HEK293 (cell line): ENCODE results near the gene LAMA4.
A peak's percentile ranks its signal among the peaks of the same experiment; 100 is the strongest.

Experiments
- GLIS1 ChIP-seq: fragments of 450-650 bp; formaldehyde crosslinking; IDR thresholded peaks from 2 replicates; pipeline ENCODE4 v1.5.1; 2016; ENCODE audit warnings: missing biosample characterization, missing genetic modification characterization
- KLF1 ChIP-seq: fragments of 450-650 bp; formaldehyde crosslinking; IDR thresholded peaks from 2 replicates; pipeline ENCODE4 v1.5.1; 2016; ENCODE audit warnings: missing biosample characterization, missing genetic modification characterization
- KLF7 ChIP-seq: fragments of 450-650 bp; formaldehyde crosslinking; IDR thresholded peaks from 2 replicates; pipeline ENCODE4 v1.5.1; 2016; ENCODE audit warnings: missing biosample characterization, missing genetic modification characterization, borderline replicate concordance
- KLF9 ChIP-seq: fragments of 450-650 bp; formaldehyde crosslinking; IDR thresholded peaks from 2 replicates; pipeline ENCODE4 v1.5.1; 2016; ENCODE audit warnings: missing biosample characterization, missing genetic modification characterization, low read depth
- MEIS1 ChIP-seq: sonication (generic); formaldehyde crosslinking; IDR thresholded peaks from 2 replicates; pipeline ENCODE4 v1.8.1; 2022; ENCODE audit warnings: missing genetic modification reagents, mild to moderate bottlenecking, borderline replicate concordance
- OSR2 ChIP-seq: fragments of 450-650 bp; formaldehyde crosslinking; IDR thresholded peaks from 2 replicates; pipeline ENCODE4 v1.5.1; 2016; ENCODE audit warnings: missing biosample characterization, missing genetic modification characterization
- SP7 ChIP-seq: fragments of 450-650 bp; formaldehyde crosslinking; IDR thresholded peaks from 2 replicates; pipeline ENCODE4 v1.5.1; 2016; ENCODE audit warnings: missing biosample characterization, missing genetic modification characterization
- WT1 ChIP-seq: fragments of 450-650 bp; formaldehyde crosslinking; IDR thresholded peaks from 2 replicates; pipeline ENCODE4 v1.5.1; 2016; ENCODE audit warnings: missing biosample characterization, missing genetic modification characterization
- ZFP41 ChIP-seq: fragments of 450-650 bp; formaldehyde crosslinking; IDR thresholded peaks from 2 replicates; pipeline ENCODE4 v1.5.1; 2016; ENCODE audit warnings: missing biosample characterization, missing genetic modification characterization, borderline replicate concordance
- ZFP69B ChIP-seq: fragments of 450-650 bp; formaldehyde crosslinking; IDR thresholded peaks from 2 replicates; pipeline ENCODE4 v1.5.1; 2016; ENCODE audit warnings: missing biosample characterization, missing genetic modification characterization
- ZNF133 ChIP-seq: fragments of 450-650 bp; formaldehyde crosslinking; IDR thresholded peaks from 2 replicates; pipeline ENCODE4 v1.5.1; 2016; ENCODE audit warnings: missing biosample characterization, missing genetic modification characterization
- ZNF248 ChIP-seq: fragments of 450-650 bp; formaldehyde crosslinking; IDR thresholded peaks from 2 replicates; pipeline ENCODE4 v1.5.1; 2017; ENCODE audit warnings: missing biosample characterization, missing genetic modification characterization
- ZNF302 ChIP-seq: fragments of 450-650 bp; formaldehyde crosslinking; IDR thresholded peaks from 2 replicates; pipeline ENCODE4 v1.5.1; 2016; ENCODE audit warnings: missing biosample characterization, missing genetic modification characterization, low read depth
- ZNF366 ChIP-seq: fragments of 450-650 bp; formaldehyde crosslinking; conservative IDR thresholded peaks from 2 replicates; pipeline ENCODE4 v1.5.1; 2016; ENCODE audit warnings: missing biosample characterization, missing genetic modification characterization
- ZNF473 ChIP-seq: fragments of 450-650 bp; formaldehyde crosslinking; IDR thresholded peaks from 2 replicates; pipeline ENCODE4 v1.5.1; 2017; ENCODE audit warnings: missing biosample characterization, missing genetic modification characterization
- ZNF501 ChIP-seq: fragments of 450-650 bp; formaldehyde crosslinking; IDR thresholded peaks from 2 replicates; pipeline ENCODE4 v1.5.1; 2016; ENCODE audit warnings: missing biosample characterization, missing genetic modification characterization
- ZNF530 ChIP-seq: fragments of 450-650 bp; formaldehyde crosslinking; IDR thresholded peaks from 2 replicates; pipeline ENCODE4 v1.5.1; 2016; ENCODE audit warnings: low read depth, missing biosample characterization, missing genetic modification characterization
- ZNF571 ChIP-seq: fragments of 450-650 bp; formaldehyde crosslinking; IDR thresholded peaks from 2 replicates; pipeline ENCODE4 v1.5.0; 2017; ENCODE audit warnings: missing biosample characterization, missing genetic modification characterization
- ZNF629 ChIP-seq: fragments of 450-650 bp; formaldehyde crosslinking; IDR thresholded peaks from 2 replicates; pipeline ENCODE4 v1.5.1; 2017; ENCODE audit warnings: missing biosample characterization, missing genetic modification characterization
- ZNF660 ChIP-seq: fragments of 450-650 bp; IDR thresholded peaks from 2 replicates; pipeline ENCODE4 v1.5.1; 2018; ENCODE audit warnings: missing biosample characterization, mild to moderate bottlenecking, missing genetic modification characterization
- ZNF747 ChIP-seq: fragments of 450-650 bp; formaldehyde crosslinking; IDR thresholded peaks from 2 replicates; pipeline ENCODE4 v1.5.1; 2016; ENCODE audit warnings: missing biosample characterization, missing genetic modification characterization
- ZSCAN30 ChIP-seq: fragments of 450-650 bp; IDR thresholded peaks from 2 replicates; pipeline ENCODE4 v1.5.1; 2018; ENCODE audit warnings: missing biosample characterization, mild to moderate bottlenecking, missing genetic modification characterization, moderate library complexity
- TF ChIP-seq, protein P1 (sequence below): fragments of 450-650 bp; formaldehyde crosslinking; IDR thresholded peaks from 2 replicates; pipeline ENCODE4 v1.5.1; 2016; ENCODE audit warnings: missing biosample characterization, missing genetic modification characterization
- TF ChIP-seq, protein P2 (sequence below): sonication (generic); formaldehyde crosslinking; IDR thresholded peaks from 2 replicates; pipeline ENCODE4 v1.8.1; 2022; ENCODE audit warnings: mild to moderate bottlenecking, moderate library complexity, missing genetic modification reagents
- TF ChIP-seq, protein P3 (sequence below): fragments of 450-650 bp; formaldehyde crosslinking; IDR thresholded peaks from 2 replicates; pipeline ENCODE4 v1.5.1; 2016; ENCODE audit warnings: missing biosample characterization, missing genetic modification characterization
- TF ChIP-seq, protein P4 (sequence below): fragments of 450-650 bp; formaldehyde crosslinking; IDR thresholded peaks from 2 replicates; pipeline ENCODE4 v1.5.1; 2017; ENCODE audit warnings: missing biosample characterization, missing genetic modification characterization
- TF ChIP-seq, protein P5 (sequence below): fragments of 450-650 bp; formaldehyde crosslinking; IDR thresholded peaks from 2 replicates; pipeline ENCODE4 v1.5.1; 2016; ENCODE audit warnings: missing biosample characterization, missing genetic modification characterization
- TF ChIP-seq, protein P6 (sequence below): fragments of 450-650 bp; formaldehyde crosslinking; IDR thresholded peaks from 2 replicates; pipeline ENCODE4 v1.5.1; 2016; ENCODE audit warnings: missing biosample characterization, missing genetic modification characterization
- TF ChIP-seq, protein P7 (sequence below): fragments of 450-650 bp; formaldehyde crosslinking; optimal IDR thresholded peaks from 2 replicates; pipeline ENCODE3; 2016; ENCODE audit warnings: missing biosample characterization, mild to moderate bottlenecking, missing genetic modification characterization
- TF ChIP-seq, protein P8 (sequence below): fragments of 450-650 bp; formaldehyde crosslinking; IDR thresholded peaks from 2 replicates; pipeline ENCODE4 v1.5.1; 2016; ENCODE audit warnings: missing biosample characterization, missing genetic modification characterization

Gene LAMA4

DNA sequence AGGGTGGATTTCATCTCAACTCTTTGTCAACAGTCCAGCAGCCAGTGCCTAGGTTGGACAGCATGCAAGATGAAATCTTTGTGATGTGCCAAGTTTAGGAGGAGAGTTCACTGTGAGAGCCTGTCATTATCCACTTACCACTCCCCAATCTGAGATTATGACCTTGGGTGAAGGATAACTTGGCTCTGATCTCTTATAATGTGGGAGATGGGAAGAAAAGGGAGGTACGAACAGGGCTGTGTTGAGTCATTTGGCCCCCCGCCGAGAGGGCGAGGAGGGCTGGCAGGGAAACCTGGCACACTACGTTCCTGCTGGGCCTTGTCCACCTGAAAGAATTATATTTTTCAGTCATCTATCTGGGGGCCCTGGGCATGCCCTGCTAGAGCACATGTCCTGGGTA, 35.8 kb downstream of the LAMA4 start (continued):
- TF ChIP-seq ZNF501 (no peak), ZFP69B (tag by site-specific recombination) (peak; percentile 39; the same call in 1 of the 2 replicates), ZFP41 (tag by site-specific recombination) (no peak), WT1 (tag by site-specific recombination) (peak; percentile 100), MEIS1 (no peak), ZNF133 (tag by site-specific recombination) (no peak), GLIS1 (peak; percentile 83), ZNF747 (tag by site-specific recombination) (no peak), SP7 (tag by site-specific recombination) (peak; percentile 100), ZNF660 (tag by site-specific recombination) (no peak), OSR2 (peak; percentile 15; the same call in 1 of the 2 replicates), KLF9 (no peak), ZNF302 (tag by site-specific recombination) (no peak), ZNF629 (tag by site-specific recombination) (peak; percentile 73), KLF1 (peak; percentile 60), ZNF366 (tag by site-specific recombination) (peak; percentile 64), ZSCAN30 (tag by site-specific recombination) (no peak), ZNF571 (no peak), ZNF473 (tag by site-specific recombination) (no peak), ZNF248 (no peak), KLF7 (tag by site-specific recombination) (no peak), ZNF530 (tag by site-specific recombination) (no peak)
- TF ChIP-seq, protein P1, sequence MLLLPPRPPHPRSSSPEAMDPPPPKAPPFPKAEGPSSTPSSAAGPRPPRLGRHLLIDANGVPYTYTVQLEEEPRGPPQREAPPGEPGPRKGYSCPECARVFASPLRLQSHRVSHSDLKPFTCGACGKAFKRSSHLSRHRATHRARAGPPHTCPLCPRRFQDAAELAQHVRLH (tag by site-specific recombination), result 0 out of 2 replicates have a peak, but pooled peaks have one; percentile 13
- TF ChIP-seq, protein P2, sequence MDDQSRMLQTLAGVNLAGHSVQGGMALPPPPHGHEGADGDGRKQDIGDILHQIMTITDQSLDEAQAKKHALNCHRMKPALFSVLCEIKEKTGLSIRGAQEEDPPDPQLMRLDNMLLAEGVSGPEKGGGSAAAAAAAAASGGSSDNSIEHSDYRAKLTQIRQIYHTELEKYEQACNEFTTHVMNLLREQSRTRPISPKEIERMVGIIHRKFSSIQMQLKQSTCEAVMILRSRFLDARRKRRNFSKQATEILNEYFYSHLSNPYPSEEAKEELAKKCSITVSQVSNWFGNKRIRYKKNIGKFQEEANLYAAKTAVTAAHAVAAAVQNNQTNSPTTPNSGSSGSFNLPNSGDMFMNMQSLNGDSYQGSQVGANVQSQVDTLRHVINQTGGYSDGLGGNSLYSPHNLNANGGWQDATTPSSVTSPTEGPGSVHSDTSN (CRISPR knock-in tag), result no peak
- TF ChIP-seq, protein P3, sequence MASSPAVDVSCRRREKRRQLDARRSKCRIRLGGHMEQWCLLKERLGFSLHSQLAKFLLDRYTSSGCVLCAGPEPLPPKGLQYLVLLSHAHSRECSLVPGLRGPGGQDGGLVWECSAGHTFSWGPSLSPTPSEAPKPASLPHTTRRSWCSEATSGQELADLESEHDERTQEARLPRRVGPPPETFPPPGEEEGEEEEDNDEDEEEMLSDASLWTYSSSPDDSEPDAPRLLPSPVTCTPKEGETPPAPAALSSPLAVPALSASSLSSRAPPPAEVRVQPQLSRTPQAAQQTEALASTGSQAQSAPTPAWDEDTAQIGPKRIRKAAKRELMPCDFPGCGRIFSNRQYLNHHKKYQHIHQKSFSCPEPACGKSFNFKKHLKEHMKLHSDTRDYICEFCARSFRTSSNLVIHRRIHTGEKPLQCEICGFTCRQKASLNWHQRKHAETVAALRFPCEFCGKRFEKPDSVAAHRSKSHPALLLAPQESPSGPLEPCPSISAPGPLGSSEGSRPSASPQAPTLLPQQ, result peak; percentile 70
- TF ChIP-seq, protein P4, sequence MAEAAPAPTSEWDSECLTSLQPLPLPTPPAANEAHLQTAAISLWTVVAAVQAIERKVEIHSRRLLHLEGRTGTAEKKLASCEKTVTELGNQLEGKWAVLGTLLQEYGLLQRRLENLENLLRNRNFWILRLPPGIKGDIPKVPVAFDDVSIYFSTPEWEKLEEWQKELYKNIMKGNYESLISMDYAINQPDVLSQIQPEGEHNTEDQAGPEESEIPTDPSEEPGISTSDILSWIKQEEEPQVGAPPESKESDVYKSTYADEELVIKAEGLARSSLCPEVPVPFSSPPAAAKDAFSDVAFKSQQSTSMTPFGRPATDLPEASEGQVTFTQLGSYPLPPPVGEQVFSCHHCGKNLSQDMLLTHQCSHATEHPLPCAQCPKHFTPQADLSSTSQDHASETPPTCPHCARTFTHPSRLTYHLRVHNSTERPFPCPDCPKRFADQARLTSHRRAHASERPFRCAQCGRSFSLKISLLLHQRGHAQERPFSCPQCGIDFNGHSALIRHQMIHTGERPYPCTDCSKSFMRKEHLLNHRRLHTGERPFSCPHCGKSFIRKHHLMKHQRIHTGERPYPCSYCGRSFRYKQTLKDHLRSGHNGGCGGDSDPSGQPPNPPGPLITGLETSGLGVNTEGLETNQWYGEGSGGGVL, result peak; percentile 61; the same call in 1 of the 2 replicates
- TF ChIP-seq, protein P5, sequence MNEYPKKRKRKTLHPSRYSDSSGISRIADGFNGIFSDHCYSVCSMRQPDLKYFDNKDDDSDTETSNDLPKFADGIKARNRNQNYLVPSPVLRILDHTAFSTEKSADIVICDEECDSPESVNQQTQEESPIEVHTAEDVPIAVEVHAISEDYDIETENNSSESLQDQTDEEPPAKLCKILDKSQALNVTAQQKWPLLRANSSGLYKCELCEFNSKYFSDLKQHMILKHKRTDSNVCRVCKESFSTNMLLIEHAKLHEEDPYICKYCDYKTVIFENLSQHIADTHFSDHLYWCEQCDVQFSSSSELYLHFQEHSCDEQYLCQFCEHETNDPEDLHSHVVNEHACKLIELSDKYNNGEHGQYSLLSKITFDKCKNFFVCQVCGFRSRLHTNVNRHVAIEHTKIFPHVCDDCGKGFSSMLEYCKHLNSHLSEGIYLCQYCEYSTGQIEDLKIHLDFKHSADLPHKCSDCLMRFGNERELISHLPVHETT, result no peak
- TF ChIP-seq, protein P6, sequence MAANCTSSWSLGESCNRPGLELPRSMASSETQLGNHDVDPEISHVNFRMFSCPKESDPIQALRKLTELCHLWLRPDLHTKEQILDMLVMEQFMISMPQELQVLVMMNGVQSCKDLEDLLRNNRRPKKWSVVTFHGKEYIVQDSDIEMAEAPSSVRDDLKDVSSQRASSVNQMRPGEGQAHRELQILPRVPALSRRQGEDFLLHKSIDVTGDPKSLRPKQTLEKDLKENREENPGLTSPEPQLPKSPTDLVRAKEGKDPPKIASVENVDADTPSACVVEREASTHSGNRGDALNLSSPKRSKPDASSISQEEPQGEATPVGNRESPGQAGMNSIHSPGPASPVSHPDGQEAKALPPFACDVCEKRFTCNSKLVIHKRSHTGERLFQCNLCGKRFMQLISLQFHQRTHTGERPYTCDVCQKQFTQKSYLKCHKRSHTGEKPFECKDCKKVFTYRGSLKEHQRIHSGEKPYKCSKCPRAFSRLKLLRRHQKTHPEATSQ (tag by site-specific recombination), result no peak
- TF ChIP-seq, protein P7, sequence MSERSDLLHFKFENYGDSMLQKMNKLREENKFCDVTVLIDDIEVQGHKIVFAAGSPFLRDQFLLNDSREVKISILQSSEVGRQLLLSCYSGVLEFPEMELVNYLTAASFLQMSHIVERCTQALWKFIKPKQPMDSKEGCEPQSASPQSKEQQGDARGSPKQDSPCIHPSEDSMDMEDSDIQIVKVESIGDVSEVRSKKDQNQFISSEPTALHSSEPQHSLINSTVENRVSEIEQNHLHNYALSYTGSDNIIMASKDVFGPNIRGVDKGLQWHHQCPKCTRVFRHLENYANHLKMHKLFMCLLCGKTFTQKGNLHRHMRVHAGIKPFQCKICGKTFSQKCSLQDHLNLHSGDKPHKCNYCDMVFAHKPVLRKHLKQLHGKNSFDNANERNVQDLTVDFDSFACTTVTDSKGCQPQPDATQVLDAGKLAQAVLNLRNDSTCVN (tag by site-specific recombination), result no peak
- TF ChIP-seq, protein P8, sequence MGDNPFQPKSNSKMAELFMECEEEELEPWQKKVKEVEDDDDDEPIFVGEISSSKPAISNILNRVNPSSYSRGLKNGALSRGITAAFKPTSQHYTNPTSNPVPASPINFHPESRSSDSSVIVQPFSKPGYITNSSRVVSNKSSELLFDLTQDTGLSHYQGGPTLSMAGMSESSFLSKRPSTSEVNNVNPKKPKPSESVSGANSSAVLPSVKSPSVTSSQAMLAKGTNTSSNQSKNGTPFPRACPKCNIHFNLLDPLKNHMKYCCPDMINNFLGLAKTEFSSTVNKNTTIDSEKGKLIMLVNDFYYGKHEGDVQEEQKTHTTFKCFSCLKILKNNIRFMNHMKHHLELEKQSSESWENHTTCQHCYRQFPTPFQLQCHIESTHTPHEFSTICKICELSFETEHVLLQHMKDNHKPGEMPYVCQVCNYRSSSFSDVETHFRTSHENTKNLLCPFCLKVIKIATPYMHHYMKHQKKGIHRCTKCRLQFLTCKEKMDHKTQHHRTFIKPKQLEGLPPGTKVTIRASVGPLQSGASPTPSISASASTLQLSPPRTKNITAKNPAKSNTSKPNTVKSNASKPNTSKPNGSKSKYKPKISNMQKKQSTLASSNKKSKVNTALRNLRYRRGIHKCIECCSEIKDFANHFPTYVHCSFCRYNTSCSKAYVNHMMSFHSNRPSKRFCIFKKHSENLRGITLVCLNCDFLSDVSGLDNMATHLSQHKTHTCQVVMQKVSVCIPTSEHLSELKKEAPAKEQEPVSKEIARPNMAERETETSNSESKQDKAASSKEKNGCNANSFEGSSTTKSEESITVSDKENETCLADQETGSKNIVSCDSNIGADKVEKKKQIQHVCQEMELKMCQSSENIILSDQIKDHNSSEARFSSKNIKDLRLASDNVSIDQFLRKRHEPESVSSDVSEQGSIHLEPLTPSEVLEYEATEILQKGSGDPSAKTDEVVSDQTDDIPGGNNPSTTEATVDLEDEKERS (tag by site-specific recombination), result no peak
